D721Med (cell line): ENCODE data around the gene FBXO31.

Source experiments
- DNase-seq: peaks from one replicate; pipeline ENCODE4 v3.0.0; 2011; ENCODE audit warnings: low spot score; ENCODE audit not compliant: insufficient read length
- FAIRE-seq: peaks from 2 replicates; lab custom pipeline; 2011; peaks lifted over from hg19 to GRCh38; lab: Jason Lieb, UNC
- CTCF ChIP-seq: IDR thresholded peaks from 2 replicates; pipeline ENCODE4 v1.5.1; 2012; ENCODE audit warnings: mild to moderate bottlenecking, control low read depth; ENCODE audit not compliant: insufficient read depth; ENCODE audit errors: missing control alignments

FBXO31 gene

GRCh38 chr16:87284183-87284582, 99.4 kb downstream of the FBXO31 start:
- DNase-seq (no peak), FAIRE-seq (no peak)
- no peak for TF ChIP-seq CTCF

GRCh38 chr16:87279094-87279658, 104.4 kb downstream of the FBXO31 start:
- TF ChIP-seq CTCF = no peak
- no peak for FAIRE-seq

GRCh38 chr16:87278191-87279093, 105.1 kb downstream of the FBXO31 start:
- FAIRE-seq (no peak), DNase-seq (peak; percentile 72)
- TF ChIP-seq CTCF = peak; percentile 88

More at GRCh38 chr16:87279094-87279658, 104.4 kb downstream of the FBXO31 start:
- no peak for DNase-seq
